Measurements from ENCODE around the gene ZNF81.
"Not testable (repeated sequence)": the region's sequence is repeated elsewhere in the genome, so short reads cannot be mapped to it uniquely, and the experiment has no call there.

The ZNF81 gene

DNA sequence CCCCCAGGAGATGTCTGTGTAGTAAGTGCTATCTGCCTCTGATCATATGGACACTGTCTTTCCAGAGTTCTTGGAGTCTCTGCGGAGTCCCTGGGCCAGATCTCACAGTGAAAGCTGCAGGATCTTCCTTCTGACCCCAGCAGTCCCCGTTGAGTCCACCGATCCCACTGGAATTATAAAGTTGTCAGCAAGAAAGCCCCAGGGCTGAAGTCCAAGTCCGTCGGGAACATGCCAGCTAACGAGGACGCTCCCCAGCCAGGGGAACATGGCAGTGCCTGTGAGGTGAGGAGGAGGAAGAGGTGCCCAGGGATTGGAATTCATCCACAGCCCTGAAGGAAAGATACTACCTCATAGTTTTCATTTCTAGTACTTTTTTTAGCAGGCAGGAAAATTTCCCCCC, 9.3 kb downstream of the ZNF81 start:
- DNase-seq, result no peak

GRCh38 chrX:47849778-47850177, 13.1 kb downstream of the ZNF81 start:
- DNase-seq, result peak in 2 of 3 donors; percentile 22 to 25

GRCh38 chrX:47850389-47850788, 13.7 kb downstream of the ZNF81 start:
- not testable (repeated sequence) for DNase-seq

DNA sequence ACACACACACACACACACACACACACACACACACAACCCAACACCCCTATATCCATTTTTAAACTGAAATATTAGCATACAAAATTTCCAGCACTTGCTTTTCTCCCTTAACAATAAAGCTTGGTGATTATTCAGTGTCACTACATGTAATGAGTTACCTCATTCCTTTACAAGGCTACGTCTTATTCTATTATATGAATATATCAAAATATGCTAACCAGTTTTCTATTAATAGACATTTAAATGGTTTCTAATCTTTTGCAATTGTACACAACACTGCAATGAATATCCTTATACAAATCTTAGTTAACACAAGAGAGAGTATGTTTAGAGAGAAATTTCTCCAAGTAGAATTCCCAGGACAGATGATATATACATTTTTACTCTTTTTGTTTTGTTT, 14.2 kb downstream of the ZNF81 start:
- DNase-seq, result no peak

- peak; percentile 10 to 25 (median 22) for DNase-seq
These were observed 17.8 kb downstream of the ZNF81 start for GRCh38 chrX:47854474-47854873.

DNA sequence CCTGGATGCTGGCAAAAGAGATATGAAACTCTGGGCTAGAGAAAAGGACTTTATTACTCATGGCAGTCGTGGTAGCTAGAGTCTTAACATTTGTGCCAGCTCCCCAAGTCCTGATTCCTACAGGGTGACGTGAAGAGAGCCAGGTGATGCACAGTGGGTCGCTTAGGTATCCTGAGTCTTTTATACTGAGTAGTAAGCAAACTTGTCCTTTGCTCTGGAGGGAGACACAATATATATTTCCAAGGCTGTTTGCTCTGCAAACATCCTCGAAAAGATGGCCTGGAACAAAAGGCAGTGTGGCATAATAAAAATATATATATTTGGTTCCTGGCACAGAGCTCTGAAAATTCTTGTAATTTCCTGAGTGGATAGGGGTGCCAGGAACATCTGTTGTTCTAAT, 23.0 kb downstream of the ZNF81 start:
- no peak for DNase-seq

- no peak for DNase-seq
These were observed 26.0 kb downstream of the ZNF81 start for GRCh38 chrX:47862680-47863079.

DNA sequence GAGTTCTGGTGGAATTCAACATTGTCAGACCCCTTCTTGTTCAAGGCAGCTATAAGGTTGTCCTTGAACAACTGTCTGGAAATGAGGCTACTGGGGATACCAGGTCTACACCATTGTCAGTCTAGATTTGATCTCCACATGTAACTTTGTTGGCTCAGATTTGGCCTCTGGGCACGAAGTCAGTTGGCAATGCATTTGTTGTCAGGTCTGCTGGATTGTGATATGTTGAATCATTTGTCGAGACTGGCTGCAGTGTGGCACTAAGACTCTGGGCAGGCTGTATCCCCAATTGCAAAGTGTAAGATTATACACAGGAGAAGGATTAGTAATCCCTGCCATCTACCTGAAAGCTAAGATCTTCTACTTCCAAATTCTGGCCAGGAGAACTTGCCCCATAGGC, 26.5 kb downstream of the ZNF81 start:
- DNase-seq, result no peak

DNA sequence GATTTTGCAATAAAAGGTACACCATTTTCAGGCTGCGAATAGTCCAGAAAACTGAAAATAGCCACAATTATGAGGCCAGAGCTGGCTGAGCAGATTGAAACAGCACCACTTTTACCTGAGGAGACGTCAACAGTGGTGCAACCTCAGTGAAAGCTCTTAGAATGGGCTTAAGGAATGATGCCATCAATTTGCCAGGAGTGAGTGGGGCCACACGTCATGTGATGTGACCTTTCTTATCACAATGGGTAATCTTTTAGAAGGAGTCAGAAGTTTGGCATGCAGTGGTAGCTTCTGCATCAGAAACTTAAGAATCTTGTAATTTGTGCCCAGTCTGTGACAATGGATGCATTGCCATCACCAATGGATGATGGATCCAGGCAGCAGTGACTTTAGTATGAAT, 27.6 kb downstream of the ZNF81 start:
- no peak for DNase-seq

DNA sequence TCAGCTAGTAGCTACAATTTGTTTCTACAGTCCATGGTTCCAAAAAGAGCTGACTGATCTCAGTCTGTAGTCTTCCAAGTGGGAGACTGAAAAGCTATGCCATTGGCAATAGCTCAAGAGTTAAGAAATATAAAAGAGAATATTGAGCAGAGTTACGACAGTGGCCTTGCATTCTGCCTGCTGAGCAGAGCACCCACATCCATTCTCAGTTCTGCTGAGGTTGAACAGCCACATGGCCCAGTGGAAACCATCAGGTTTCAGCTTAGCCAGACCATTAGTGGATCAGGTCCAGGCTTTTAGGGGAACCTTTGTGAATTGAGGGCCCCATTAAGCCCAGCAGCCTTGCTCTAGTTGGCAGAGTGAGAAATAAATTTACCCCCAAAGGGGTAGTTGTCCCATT, 28.1 kb downstream of the ZNF81 start:
- no peak for DNase-seq

DNA sequence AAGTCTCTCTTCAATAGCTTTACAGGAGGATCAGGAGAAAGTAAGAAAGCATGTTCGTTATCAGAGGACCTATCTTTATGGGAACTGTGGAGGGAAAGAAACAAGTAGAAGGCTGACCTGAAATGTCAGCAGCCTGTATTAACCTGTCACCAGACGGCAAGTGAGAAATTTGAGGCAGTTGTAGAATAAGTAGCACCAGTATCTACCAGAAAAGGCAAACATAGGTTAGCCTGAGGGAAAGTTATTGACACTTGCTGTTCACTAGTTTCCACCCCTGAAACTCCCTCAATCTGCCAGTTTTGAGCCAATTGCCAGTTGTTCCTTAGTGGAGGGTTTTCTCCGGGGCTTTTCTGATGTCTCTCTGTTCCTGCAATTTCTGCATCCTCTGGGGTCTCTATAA, 36.4 kb downstream of the ZNF81 start:
- no peak for DNase-seq

DNA sequence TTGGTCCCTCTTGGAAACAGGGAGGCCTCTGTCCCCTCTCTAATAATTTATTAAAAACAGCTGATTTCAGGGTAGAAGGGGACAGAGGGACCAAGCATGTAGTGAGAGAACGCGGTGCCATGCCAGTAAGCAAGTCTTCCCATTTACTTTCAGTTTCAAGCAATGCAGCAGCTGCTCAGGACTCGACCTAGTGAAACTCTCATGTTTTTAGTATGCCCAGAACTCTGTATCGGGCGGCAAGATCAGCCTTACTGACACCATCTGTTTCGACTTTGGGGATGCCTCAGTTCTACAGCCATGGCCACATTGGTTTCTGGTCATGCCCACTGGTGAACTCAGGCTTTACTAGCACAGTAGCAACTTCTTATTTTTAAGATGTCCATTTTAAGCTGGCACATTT, 40.6 kb downstream of the ZNF81 start:
- DNase-seq, result no peak

GRCh38 chrX:47878198-47878597, 41.5 kb downstream of the ZNF81 start:
- no peak for DNase-seq

DNA sequence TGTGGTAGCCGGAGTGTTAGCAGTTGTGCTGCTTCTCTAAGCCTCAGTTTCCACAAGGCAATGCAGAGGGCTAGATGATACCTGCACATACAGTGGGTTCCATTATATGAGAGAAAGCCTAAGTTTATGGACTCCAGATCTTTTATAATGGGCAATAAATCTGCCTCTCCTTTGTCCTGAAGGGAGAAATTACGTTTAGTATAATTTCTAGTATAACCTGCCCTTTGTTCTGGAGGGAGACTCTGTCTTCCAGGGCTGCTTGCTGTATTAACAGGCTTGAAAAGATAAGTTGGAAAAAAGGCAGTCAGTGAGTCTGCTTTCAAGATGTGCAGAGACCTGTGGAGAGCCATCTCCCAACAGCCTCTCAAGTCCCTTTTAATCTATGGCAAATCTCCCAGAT, 42.8 kb downstream of the ZNF81 start:
- no peak for DNase-seq

DNA sequence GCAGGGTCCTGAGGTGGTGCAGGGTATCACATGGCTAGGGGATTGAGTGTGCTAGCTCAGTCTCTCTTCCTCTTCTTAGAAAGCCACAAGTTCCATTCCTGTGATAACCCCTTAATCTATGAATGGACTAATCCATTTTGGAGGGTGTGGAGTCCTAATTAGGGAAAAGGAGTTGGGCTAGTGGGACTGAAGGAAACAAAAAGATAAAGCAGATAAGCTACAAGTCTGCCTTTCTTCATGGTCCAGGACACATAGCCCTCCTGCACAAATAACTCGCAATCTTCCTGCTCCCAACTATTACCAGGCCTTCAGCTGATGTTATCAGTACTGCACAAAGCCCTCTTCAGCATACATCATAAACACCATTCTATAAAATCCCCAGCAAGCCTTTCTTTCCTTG, 44.2 kb downstream of the ZNF81 start:
- DNase-seq, result no peak

GRCh38 chrX:47885501-47885900, 48.8 kb downstream of the ZNF81 start:
- no peak for DNase-seq

- no peak for DNase-seq
These were observed 61.3 kb downstream of the ZNF81 start for GRCh38 chrX:47898024-47898423.

- DNase-seq, result peak; percentile 25 to 33 (median 27)
These were observed 64.1 kb downstream of the ZNF81 start for GRCh38 chrX:47900833-47901232.

DNA sequence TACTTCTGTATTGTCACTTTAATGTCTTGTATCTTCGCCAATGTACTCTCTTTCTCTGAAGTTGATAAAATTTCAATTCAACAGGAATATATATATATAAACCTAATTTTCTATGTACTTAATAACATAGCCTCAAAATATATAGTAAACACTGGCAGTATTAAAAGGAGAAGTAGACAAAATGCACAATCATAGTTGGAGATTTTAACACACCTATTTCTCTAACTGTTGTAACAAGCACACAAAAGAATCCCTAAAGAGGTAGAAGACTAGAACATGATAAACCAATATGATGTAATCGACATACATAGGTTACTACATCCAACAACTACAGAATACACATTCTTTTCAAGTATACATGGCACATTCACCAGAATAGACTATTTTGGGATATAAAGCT, 65.5 kb downstream of the ZNF81 start:
- DNase-seq, result no peak

DNA sequence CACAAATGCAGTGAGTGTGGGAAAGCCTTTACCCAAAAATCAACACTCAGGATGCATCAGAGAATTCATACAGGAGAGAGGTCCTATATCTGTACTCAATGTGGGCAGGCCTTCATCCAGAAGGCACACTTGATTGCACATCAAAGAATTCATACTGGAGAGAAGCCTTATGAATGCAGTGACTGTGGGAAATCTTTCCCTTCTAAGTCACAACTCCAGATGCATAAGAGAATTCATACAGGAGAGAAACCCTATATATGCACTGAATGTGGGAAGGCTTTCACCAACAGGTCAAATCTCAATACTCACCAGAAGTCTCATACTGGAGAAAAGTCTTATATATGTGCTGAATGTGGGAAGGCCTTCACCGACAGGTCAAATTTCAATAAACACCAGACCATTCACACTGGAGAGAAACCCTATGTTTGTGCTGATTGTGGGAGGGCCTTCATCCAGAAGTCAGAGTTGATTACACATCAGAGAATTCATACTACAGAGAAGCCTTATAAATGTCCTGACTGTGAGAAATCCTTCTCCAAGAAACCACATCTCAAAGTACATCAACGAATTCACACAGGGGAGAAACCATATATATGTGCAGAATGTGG, 79.3 kb downstream of the ZNF81 start:
- no peak for DNase-seq

GRCh38 chrX:47918274-47918673, 81.6 kb downstream of the ZNF81 start:
- DNase-seq, result no peak

GRCh38 chrX:47927212-47927611, 90.5 kb downstream of the ZNF81 start:
- DNase-seq, result no peak

DNA sequence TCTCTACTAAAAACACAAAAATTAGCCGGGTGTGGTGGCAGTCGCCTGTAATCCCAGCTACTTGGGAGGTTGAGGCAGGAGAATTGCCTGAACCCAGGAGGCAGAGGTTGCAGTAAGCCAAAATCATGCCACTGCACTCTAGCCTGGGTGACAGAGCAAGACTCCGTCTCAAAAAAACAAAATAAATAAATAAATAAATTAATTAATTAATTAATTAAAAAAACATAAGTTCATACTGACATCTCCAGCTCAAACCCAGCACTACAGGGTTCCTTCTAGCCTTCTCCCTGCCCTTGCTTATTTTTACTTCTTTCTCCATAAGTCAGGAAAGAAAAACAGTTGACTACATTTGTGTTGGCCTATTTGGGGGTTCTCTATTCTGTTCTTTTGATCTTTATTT, 95.3 kb downstream of the ZNF81 start:
- DNase-seq, result not testable (repeated sequence)

- DNase-seq, result no peak
These were observed 97.2 kb downstream of the ZNF81 start for GRCh38 chrX:47933946-47934345.

GRCh38 chrX:47936224-47936939, 99.7 kb downstream of the ZNF81 start:
- DNase-seq, result peak in 1 of 3 donors; percentile 14
